Measurements from ENCODE around the gene UIMC1. TPM values are rescaled to one million over a fixed set of nuclear protein-coding genes. Genes with fewer than 3 reads are reported as not detected.

Gene UIMC1
- polyA plus RNA-seq, 1 donor (not counting 4 experiments of a cell fraction or from before 2014, with no cell fraction given) = 29.0 TPM

DNA sequence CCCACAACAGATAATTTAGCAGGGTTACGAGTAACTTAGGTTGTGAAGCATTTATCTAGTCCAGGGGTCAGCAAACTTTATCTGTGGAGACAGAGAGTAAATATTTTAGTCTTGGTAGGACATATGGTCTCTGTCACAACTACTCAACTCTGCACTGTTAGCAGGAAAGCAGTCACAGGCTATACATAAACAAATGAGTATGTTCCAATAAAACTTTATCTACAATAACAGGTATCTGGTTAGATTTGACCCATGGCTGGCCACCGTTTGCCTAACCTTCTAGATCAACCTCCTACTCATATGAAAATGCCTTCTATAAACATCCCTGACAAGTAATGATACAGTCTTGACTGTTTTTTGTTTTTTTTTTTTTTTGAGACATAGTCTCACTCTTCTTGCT is 94.5 kb downstream of the UIMC1 start:
- Histone ChIP-seq H4K20me1 (ENCODE audit: control insufficient read depth, extremely low read depth, insufficient read depth, low read length) (no peaks in the 10 kb centered on the region), H3K36me3 (ENCODE audit: control insufficient read depth in 2 of 2, extremely low read depth in 1 of 2, insufficient read depth in 2 of 2, low read length in 2 of 2) (peaks cover 8 to 17% of the 10 kb centered on the region in 2 experiments), H3K27ac (ENCODE audit: control insufficient read depth, insufficient read depth, low read length) (no peak overlapping the region), H3K27me3 (ENCODE audit: control insufficient read depth, extremely low read depth, insufficient read depth, low read length) (no peaks in the 10 kb centered on the region), H3K4me1 (ENCODE audit: control insufficient read depth, extremely low read depth, insufficient read depth, low read length) (no peaks in the 10 kb centered on the region), H2AFZ (ENCODE audit: control insufficient read depth, low read length) (no peak overlapping the region), H3K4me2 (ENCODE audit: control insufficient read depth, extremely low read depth, insufficient read depth, low read depth, low read length) (no peak overlapping the region), H3K79me2 (ENCODE audit: control insufficient read depth, insufficient read depth, low read length) (peaks cover 5% of the 10 kb centered on the region), H3K9me3 (ENCODE audit: control insufficient read depth, low read depth, low read length) (no peaks in the 10 kb centered on the region), H3K9me1 (ENCODE audit: control insufficient read depth, extremely low read depth, insufficient read depth, low read length) (no peaks in the 10 kb centered on the region), H3K9ac (ENCODE audit: control insufficient read depth, extremely low read depth, insufficient read depth, low read length) (no peak overlapping the region), H3K4me3 (ENCODE audit: control insufficient read depth in 2 of 3, extremely low read depth in 1 of 3, insufficient read depth in 2 of 3, low read depth in 1 of 3, low read length in 3 of 3) (no peak overlapping the region)
- TF ChIP-seq, protein P1, sequence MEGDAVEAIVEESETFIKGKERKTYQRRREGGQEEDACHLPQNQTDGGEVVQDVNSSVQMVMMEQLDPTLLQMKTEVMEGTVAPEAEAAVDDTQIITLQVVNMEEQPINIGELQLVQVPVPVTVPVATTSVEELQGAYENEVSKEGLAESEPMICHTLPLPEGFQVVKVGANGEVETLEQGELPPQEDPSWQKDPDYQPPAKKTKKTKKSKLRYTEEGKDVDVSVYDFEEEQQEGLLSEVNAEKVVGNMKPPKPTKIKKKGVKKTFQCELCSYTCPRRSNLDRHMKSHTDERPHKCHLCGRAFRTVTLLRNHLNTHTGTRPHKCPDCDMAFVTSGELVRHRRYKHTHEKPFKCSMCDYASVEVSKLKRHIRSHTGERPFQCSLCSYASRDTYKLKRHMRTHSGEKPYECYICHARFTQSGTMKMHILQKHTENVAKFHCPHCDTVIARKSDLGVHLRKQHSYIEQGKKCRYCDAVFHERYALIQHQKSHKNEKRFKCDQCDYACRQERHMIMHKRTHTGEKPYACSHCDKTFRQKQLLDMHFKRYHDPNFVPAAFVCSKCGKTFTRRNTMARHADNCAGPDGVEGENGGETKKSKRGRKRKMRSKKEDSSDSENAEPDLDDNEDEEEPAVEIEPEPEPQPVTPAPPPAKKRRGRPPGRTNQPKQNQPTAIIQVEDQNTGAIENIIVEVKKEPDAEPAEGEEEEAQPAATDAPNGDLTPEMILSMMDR (optimal IDR thresholded peaks at IDR 0.05 in 1 of 3, IDR thresholded peaks at IDR 0.05 in 1 of 3, conservative IDR thresholded peaks at IDR 0.05 in 1 of 3; ENCODE audit: extremely low read depth in 1 of 3, insufficient read depth in 2 of 3, low read length in 3 of 3) = no peak
- no peak for TF ChIP-seq EZH2 (IDR thresholded peaks at IDR 0.05; ENCODE audit: low read length)
- dilution Hi-C loops (cut with MboI; ENCODE audit: extremely low pct_ligation_motif_present, low sequenced_read_pairs) = no loop called here
- no peak for DNase-seq (ENCODE audit: low read depth, low spot score)
- no peak for FAIRE-seq

DNA sequence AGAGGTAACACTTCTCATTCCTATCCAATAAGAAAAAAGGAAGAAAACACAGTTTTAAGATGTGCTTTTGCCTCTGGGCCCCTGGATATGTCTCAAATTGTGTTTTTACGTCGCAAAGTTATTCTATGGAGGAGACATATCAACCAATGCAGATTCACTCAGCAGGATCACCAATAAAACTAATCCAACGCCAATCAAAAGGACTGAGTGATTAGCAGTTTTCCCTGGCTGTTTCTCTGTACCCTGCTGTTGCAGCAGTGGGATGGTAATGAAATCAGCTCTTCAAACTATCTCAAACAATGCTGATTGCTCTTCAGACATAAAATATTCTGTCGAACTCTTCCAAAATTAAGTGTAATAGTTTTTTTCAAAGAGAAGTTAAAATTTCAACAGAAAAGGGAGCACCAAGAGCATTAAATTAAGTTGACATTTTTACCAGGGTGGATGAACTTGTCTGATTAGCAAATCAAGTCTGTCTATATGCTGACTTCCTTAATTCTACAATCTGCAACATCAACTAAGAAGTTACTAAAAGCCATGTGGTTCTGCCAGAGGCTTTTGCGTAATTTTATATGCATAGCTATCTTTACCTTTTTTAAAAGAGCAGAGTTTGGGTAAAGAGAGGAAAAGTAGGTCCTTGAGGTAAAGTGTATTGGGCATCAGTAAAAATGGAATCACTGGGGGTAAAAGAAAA is 97.8 kb downstream of the UIMC1 start:
- H3K27me3 ChIP-seq (ENCODE audit: control insufficient read depth, extremely low read depth, insufficient read depth, low read length) = no peaks in the 10 kb centered on the region
- dilution Hi-C loops (cut with MboI; ENCODE audit: extremely low pct_ligation_motif_present, low sequenced_read_pairs) = no loop called here
- H4K20me1 ChIP-seq (ENCODE audit: control insufficient read depth, extremely low read depth, insufficient read depth, low read length) = no peaks in the 10 kb centered on the region
- TF ChIP-seq, protein P1 (optimal IDR thresholded peaks at IDR 0.05 in 1 of 3, IDR thresholded peaks at IDR 0.05 in 1 of 3, conservative IDR thresholded peaks at IDR 0.05 in 1 of 3; ENCODE audit: extremely low read depth in 1 of 3, insufficient read depth in 2 of 3, low read length in 3 of 3) = no peak
- TF ChIP-seq EZH2 (IDR thresholded peaks at IDR 0.05; ENCODE audit: low read length) = no peak
- no peak overlapping the region for H3K4me3 ChIP-seq (ENCODE audit: control insufficient read depth in 2 of 3, extremely low read depth in 1 of 3, insufficient read depth in 2 of 3, low read depth in 1 of 3, low read length in 3 of 3)
- H3K9ac ChIP-seq (ENCODE audit: control insufficient read depth, extremely low read depth, insufficient read depth, low read length) = no peak overlapping the region
- H3K27ac ChIP-seq (ENCODE audit: control insufficient read depth, insufficient read depth, low read length) = no peak overlapping the region
- H3K4me2 ChIP-seq (ENCODE audit: control insufficient read depth, extremely low read depth, insufficient read depth, low read depth, low read length) = no peak overlapping the region
- no peaks in the 10 kb centered on the region for H3K4me1 ChIP-seq (ENCODE audit: control insufficient read depth, extremely low read depth, insufficient read depth, low read length)
- peaks cover 16 to 22% of the 10 kb centered on the region in 2 experiments for H3K36me3 ChIP-seq (ENCODE audit: control insufficient read depth in 2 of 2, extremely low read depth in 1 of 2, insufficient read depth in 2 of 2, low read length in 2 of 2)
- DNase-seq (ENCODE audit: low read depth, low spot score) (no peak), FAIRE-seq (no peak)
- no peaks in the 10 kb centered on the region for H3K9me1 ChIP-seq (ENCODE audit: control insufficient read depth, extremely low read depth, insufficient read depth, low read length)
- H3K9me3 ChIP-seq (ENCODE audit: control insufficient read depth, low read depth, low read length) = no peaks in the 10 kb centered on the region
- no peak overlapping the region for H2AFZ ChIP-seq (ENCODE audit: control insufficient read depth, low read length)
- H3K79me2 ChIP-seq (ENCODE audit: control insufficient read depth, insufficient read depth, low read length) = no peaks in the 10 kb centered on the region
